HepG2 (cell line): Measurements from ENCODE around the gene C4orf33. TPM values are rescaled to one million over a fixed set of nuclear protein-coding genes. Genes with fewer than 3 reads are reported as not detected.

Experiments used
- ATAC-seq: fragments of 200-7000 bp; cut with Tn5 transposase; 3 replicates; pipeline ENCODE4 v1.9.1; 2020; ENCODE audit warnings: mild to moderate bottlenecking, moderate library complexity
- BruUV-seq: library from RNA; stranded (reverse); fragments of 400-500 nt; replicated peaks from 2 replicates; lab custom pipeline; 2021; lab: Mats Ljungman, UMichigan
- CTCF ChIA-PET: fragments of 300-600 bp; formaldehyde crosslinking; extraction: SDS; loops from one replicate; lab custom pipeline; 2021; ENCODE audit warnings: low total read pairs, inconsistent platforms, low intra/inter-chr PET ratio; lab: Yijun Ruan, JAX
- POLR2A ChIA-PET: fragments of 350-600 bp; sonication (Branson Sonifier 250); formaldehyde crosslinking; loops from one replicate; lab custom pipeline; 2020; ENCODE audit warnings: antibody characterized with exemption, inconsistent platforms; lab: Yijun Ruan, JAX
- DNase-seq: peaks from one replicate; pipeline ENCODE4 v3.0.0-alpha.2; 2015; ENCODE audit warnings: low spot score
- FAIRE-seq: peaks from 3 replicates; lab custom pipeline; 2011; peaks lifted over from hg19 to GRCh38; lab: Jason Lieb, UNC
- H2AFZ ChIP-seq: one replicate; pipeline ENCODE4 v1.6.1; 2011; ENCODE audit warnings: low read length, inconsistent platforms
- H3K27ac ChIP-seq: fragments of 300-600 bp; 3 replicates; pipeline ENCODE4 v1.8.0; 2011; ENCODE audit warnings: mixed run types, mild to moderate bottlenecking, mixed read lengths, low read length, inconsistent platforms; ENCODE audit not compliant: insufficient read depth; ENCODE audit errors: extremely low read length
- H3K27me3 ChIP-seq, 2 experiments: fragments of 200-600 bp in 1 of 2; 2 replicates in 1 of 2; 3 replicates in 1 of 2; pipeline versions ENCODE4 v1.6.0 to v1.8.0; 2011; ENCODE audit warnings: low read length in 2 of 2, mild to moderate bottlenecking in 2 of 2, moderate library complexity in 2 of 2, inconsistent platforms in 1 of 2; ENCODE audit not compliant: insufficient read depth in 2 of 2, control insufficient read depth in 1 of 2
- H3K36me3 ChIP-seq, 2 experiments: fragments of 200-600 bp in 1 of 2; replicated peaks in 1 of 2; 2 replicates in 1 of 2; 3 replicates in 1 of 2; pipeline versions ENCODE4 v1.5.1 to v1.8.0; 2011; ENCODE audit warnings: low read length in 2 of 2, inconsistent platforms in 1 of 2; ENCODE audit not compliant: insufficient read depth in 2 of 2, control insufficient read depth in 1 of 2
- H3K4me1 ChIP-seq: 2 replicates; pipeline ENCODE4 v1.5.1; 2012; ENCODE audit warnings: low read length, inconsistent platforms; ENCODE audit not compliant: insufficient read depth
- H3K4me2 ChIP-seq: 2 replicates; pipeline ENCODE4 v1.6.0; 2011; ENCODE audit warnings: low read depth, low read length, inconsistent platforms
- H3K4me3 ChIP-seq, 3 experiments: fragments of 200-600 bp in 1 of 3; sonication (generic), shearing (Covaris generic) in 1 of 3; replicated peaks in 1 of 3; 2 replicates each; pipeline ENCODE4 v1.5.1; 2011 to 2016; ENCODE audit warnings: low read length in 3 of 3, inconsistent platforms in 2 of 3, low read depth in 2 of 3, mild to moderate bottlenecking in 2 of 3, control low read depth in 1 of 3, mixed read lengths in 1 of 3; ENCODE audit not compliant: insufficient read depth in 1 of 3
- H3K79me2 ChIP-seq: one replicate; pipeline ENCODE4 v1.6.1; 2011; ENCODE audit warnings: low read length, inconsistent platforms; ENCODE audit not compliant: insufficient read depth
- H3K9ac ChIP-seq: 2 replicates; pipeline ENCODE4 v1.6.0; 2011; ENCODE audit warnings: mild to moderate bottlenecking, low read depth, low read length, inconsistent platforms; ENCODE audit not compliant: insufficient read depth
- H3K9me3 ChIP-seq: 2 replicates; pipeline ENCODE4 v1.5.1; 2012; ENCODE audit warnings: mild to moderate bottlenecking, low read length
- H4K20me1 ChIP-seq: 2 replicates; pipeline ENCODE4 v1.6.0; 2011; ENCODE audit warnings: inconsistent platforms, mild to moderate bottlenecking, low read length, moderate library complexity; ENCODE audit not compliant: insufficient read depth
- CC2D1A ChIP-seq: sonication (generic); formaldehyde crosslinking; IDR thresholded peaks from 2 replicates; pipeline ENCODE4 v1.8.1; 2023; ENCODE audit warnings: mild to moderate bottlenecking, missing genetic modification reagents
- CEBPG ChIP-seq: IDR thresholded peaks from 2 replicates; pipeline ENCODE4 v1.6.1; 2016
- ERF ChIP-seq: IDR thresholded peaks from 2 replicates; pipeline ENCODE4 v1.6.1; 2018; ENCODE audit warnings: missing biosample characterization, missing genetic modification reagents
- GTF2F1 ChIP-seq: fragments of 150-350 bp; IDR thresholded peaks from 2 replicates; pipeline ENCODE4 v1.6.1; 2014; ENCODE audit warnings: low read length
- KLF11 ChIP-seq: IDR thresholded peaks from 2 replicates; pipeline ENCODE4 v1.6.1; 2016; ENCODE audit warnings: missing compliant biosample characterization
- KLF6 ChIP-seq: IDR thresholded peaks from 2 replicates; pipeline ENCODE4 v1.8.0; 2016; ENCODE audit warnings: missing biosample characterization, missing genetic modification reagents
- KLF9 ChIP-seq: IDR thresholded peaks from 2 replicates; pipeline ENCODE4 v1.6.1; 2016; ENCODE audit warnings: low read depth
- RELA ChIP-seq: sonication (generic); formaldehyde crosslinking; IDR thresholded peaks from 2 replicates; pipeline ENCODE4 v1.4.0; 2020; ENCODE audit warnings: missing genetic modification reagents
- ZFYVE20 ChIP-seq: sonication (generic); formaldehyde crosslinking; IDR thresholded peaks from 2 replicates; pipeline ENCODE4 v1.8.0; 2023; ENCODE audit warnings: low read depth, mild to moderate bottlenecking, moderate library complexity, missing genetic modification reagents, borderline replicate concordance
- ZNF510 ChIP-seq: sonication (generic); formaldehyde crosslinking; IDR thresholded peaks from 2 replicates; pipeline ENCODE4 v1.4.0; 2020; ENCODE audit warnings: low read depth, mild to moderate bottlenecking, missing genetic modification reagents
- ZNF552 ChIP-seq: sonication (generic); formaldehyde crosslinking; IDR thresholded peaks from 2 replicates; pipeline ENCODE4 v1.9.0; 2022; ENCODE audit warnings: missing genetic modification reagents, mild to moderate bottlenecking, borderline replicate concordance
- ZNF558 ChIP-seq: sonication (generic); formaldehyde crosslinking; IDR thresholded peaks from 2 replicates; pipeline ENCODE4 v1.9.0; 2022; ENCODE audit warnings: mild to moderate bottlenecking, missing genetic modification reagents, borderline replicate concordance
- ZNF776 ChIP-seq: sonication (generic); formaldehyde crosslinking; IDR thresholded peaks from 2 replicates; pipeline ENCODE4 v1.4.0; 2020; ENCODE audit warnings: mild to moderate bottlenecking, missing genetic modification reagents
- WGBS: methylation state at CpG from one replicate; pipeline ENCODE4 v1.1.6; 2017; ENCODE audit warnings: low lambda C conversion rate; 5-methylcytosine and 5-hydroxymethylcytosine counted together
- in situ Hi-C: cut with HindIII; loops from 2 replicates; pipeline ENCODE4 v1.10.0; 2017; ENCODE audit warnings: low pct_unique_long_range_greater_than_20kb; ENCODE audit not compliant: extremely low pct_ligation_motif_present
- intact Hi-C: fragments of 100-400 bp; cut with micrococcal nuclease; formaldehyde crosslinking; loops from one replicate; pipeline ENCODE4 v1.10.0; 2022; ENCODE audit not compliant: unreplicated experiment
- polyA plus RNA-seq, 8 experiments: library from polyadenylated mRNA; depleted of rRNA in 3 of 8; stranded (reverse) in 7 of 8; unstranded in 1 of 8; fragments of >200 nt; fragmentation: Illumina TruSeq in 4 of 8; extraction: Trizol in 4 of 8; gene quantifications; 2 replicates each; pipeline versions ENCODE4 v1.2.1 to v1.2.3, GENCODE V29; 2011 to 2016; ENCODE audit warnings: low read depth in 4 of 8, missing spikeins in 1 of 8, mixed read lengths in 1 of 8; ENCODE audit not compliant: insufficient read depth in 1 of 8
- total RNA-seq, 5 experiments: library from RNA; depleted of rRNA; stranded (reverse); fragments of >200 nt; fragmentation: Illumina TruSeq; extraction: Trizol; gene quantifications; 2 replicates each; pipeline ENCODE4 v1.2.3, GENCODE V29; 2016; ENCODE audit warnings: low read depth in 1 of 5
- TF ChIP-seq, protein P1 (sequence below): sonication (generic); formaldehyde crosslinking; IDR thresholded peaks from 2 replicates; pipeline ENCODE4 v1.5.1; 2020; ENCODE audit warnings: missing genetic modification reagents, mild to moderate bottlenecking, borderline replicate concordance
- TF ChIP-seq, protein P2 (sequence below): sonication (generic); formaldehyde crosslinking; IDR thresholded peaks from 2 replicates; pipeline ENCODE4; 2020; ENCODE audit warnings: missing genetic modification reagents, mild to moderate bottlenecking, borderline replicate concordance

Gene C4orf33
- total and polyA plus RNA-seq, 2 of the 13 experiments (the other 11 are each of a cell fraction or from before 2014, with no cell fraction given), result 2.8 to 3.3 TPM

DNA sequence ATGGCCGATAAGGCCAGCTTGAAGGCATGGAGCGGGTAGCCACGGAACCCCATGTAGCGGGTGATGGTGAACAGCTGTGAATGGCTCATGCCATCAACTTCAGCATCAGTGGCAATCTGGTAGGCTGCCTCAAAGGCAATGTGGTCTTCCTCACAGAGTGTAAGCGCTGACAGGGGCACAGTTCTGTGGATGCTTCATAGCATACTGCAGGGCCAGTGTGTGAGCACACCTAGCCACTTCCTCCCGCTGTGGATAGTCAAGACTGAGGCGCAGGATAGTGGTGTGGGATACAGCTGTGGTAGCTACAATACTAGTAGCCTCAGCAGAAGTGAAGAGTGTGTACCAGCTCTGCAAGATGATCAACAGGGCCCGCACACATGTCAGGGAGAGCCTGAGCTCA lies 40.5 kb downstream of the C4orf33 start:
- no peaks in the 10 kb centered on the region for H3K36me3 ChIP-seq
- CTCF ChIA-PET, result no interaction called here
- DNase-seq (no peak), FAIRE-seq (no peak), ATAC-seq (no peak)
- WGBS, result 0% methylated on average over 3 of the region's 8 CpGs
- no peak overlapping the region for H3K27ac ChIP-seq
- no peaks in the 10 kb centered on the region for H3K4me1 ChIP-seq
- intact Hi-C loops (no loop called here), in situ Hi-C loops (no loop called here)
- no peak overlapping the region for H3K9ac ChIP-seq
- no peaks in the 10 kb centered on the region for H4K20me1 ChIP-seq
- TF ChIP-seq CEBPG (CRISPR knock-in tag) (no peak), KLF6 (no peak), RELA (CRISPR knock-in tag) (no peak), KLF9 (CRISPR knock-in tag) (no peak), ERF (CRISPR knock-in tag) (no peak), KLF11 (no peak), ZNF776 (no peak), ZNF558 (CRISPR knock-in tag) (no peak), ZNF552 (CRISPR knock-in tag) (no peak), CC2D1A (CRISPR knock-in tag) (no peak), GTF2F1 (no peak), ZFYVE20 (CRISPR knock-in tag) (no peak), ZNF510 (CRISPR knock-in tag) (no peak)
- TF ChIP-seq, protein P1, sequence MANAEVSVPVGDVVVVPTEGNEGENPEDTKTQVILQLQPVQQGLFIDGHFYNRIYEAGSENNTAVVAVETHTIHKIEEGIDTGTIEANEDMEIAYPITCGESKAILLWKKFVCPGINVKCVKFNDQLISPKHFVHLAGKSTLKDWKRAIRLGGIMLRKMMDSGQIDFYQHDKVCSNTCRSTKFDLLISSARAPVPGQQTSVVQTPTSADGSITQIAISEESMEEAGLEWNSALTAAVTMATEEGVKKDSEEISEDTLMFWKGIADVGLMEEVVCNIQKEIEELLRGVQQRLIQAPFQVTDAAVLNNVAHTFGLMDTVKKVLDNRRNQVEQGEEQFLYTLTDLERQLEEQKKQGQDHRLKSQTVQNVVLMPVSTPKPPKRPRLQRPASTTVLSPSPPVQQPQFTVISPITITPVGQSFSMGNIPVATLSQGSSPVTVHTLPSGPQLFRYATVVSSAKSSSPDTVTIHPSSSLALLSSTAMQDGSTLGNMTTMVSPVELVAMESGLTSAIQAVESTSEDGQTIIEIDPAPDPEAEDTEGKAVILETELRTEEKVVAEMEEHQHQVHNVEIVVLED (CRISPR knock-in tag), result no peak
- TF ChIP-seq, protein P2, sequence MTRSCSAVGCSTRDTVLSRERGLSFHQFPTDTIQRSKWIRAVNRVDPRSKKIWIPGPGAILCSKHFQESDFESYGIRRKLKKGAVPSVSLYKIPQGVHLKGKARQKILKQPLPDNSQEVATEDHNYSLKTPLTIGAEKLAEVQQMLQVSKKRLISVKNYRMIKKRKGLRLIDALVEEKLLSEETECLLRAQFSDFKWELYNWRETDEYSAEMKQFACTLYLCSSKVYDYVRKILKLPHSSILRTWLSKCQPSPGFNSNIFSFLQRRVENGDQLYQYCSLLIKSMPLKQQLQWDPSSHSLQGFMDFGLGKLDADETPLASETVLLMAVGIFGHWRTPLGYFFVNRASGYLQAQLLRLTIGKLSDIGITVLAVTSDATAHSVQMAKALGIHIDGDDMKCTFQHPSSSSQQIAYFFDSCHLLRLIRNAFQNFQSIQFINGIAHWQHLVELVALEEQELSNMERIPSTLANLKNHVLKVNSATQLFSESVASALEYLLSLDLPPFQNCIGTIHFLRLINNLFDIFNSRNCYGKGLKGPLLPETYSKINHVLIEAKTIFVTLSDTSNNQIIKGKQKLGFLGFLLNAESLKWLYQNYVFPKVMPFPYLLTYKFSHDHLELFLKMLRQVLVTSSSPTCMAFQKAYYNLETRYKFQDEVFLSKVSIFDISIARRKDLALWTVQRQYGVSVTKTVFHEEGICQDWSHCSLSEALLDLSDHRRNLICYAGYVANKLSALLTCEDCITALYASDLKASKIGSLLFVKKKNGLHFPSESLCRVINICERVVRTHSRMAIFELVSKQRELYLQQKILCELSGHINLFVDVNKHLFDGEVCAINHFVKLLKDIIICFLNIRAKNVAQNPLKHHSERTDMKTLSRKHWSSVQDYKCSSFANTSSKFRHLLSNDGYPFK (CRISPR knock-in tag), result no peak
- POLR2A ChIA-PET, result no interaction called here
- H3K79me2 ChIP-seq, result no peaks in the 10 kb centered on the region
- no peak overlapping the region for H3K4me3 ChIP-seq
- no peak overlapping the region for H2AFZ ChIP-seq
- BruUV-seq, result no TSS peak
- no peaks in the 10 kb centered on the region for H3K9me3 ChIP-seq
- no peak overlapping the region for H3K4me2 ChIP-seq
- H3K27me3 ChIP-seq, result no peaks in the 10 kb centered on the region
